Endothelial cell of umbilical vein (primary cell): ENCODE measurements around the gene CCND3.
A peak's percentile ranks its signal among the peaks of the same experiment; 100 is the strongest.

Experiments used
- CTCF ChIP-seq, 2 donors: IDR thresholded peaks; 1 replicate in 1 of 2; 2 replicates in 1 of 2; pipeline ENCODE4 v1.5.1; 2011; ENCODE audit warnings: low read length in 2 of 2, mild to moderate bottlenecking in 2 of 2, moderate library complexity in 2 of 2, control low read depth in 1 of 2, inconsistent platforms in 1 of 2, low read depth in 1 of 2; ENCODE audit not compliant: insufficient read depth in 1 of 2; ENCODE audit errors: extremely low read depth in 1 of 2
- EZH2 ChIP-seq: IDR thresholded peaks from 2 replicates; pipeline ENCODE4 v1.6.1; 2012; ENCODE audit warnings: borderline replicate concordance, low read depth, mild to moderate bottlenecking, moderate library complexity, low read length, inconsistent platforms; ENCODE audit not compliant: severe bottlenecking
- JUN ChIP-seq: IDR thresholded peaks from 2 replicates; pipeline ENCODE4 v1.6.1; 2011; ENCODE audit warnings: borderline replicate concordance, low read depth; ENCODE audit not compliant: insufficient read length, insufficient read depth
- POLR2A ChIP-seq: IDR thresholded peaks from 2 replicates; pipeline ENCODE4 v1.6.1; 2012; ENCODE audit warnings: low read depth, mild to moderate bottlenecking, control low read depth, low read length
- POLR2AphosphoS5 ChIP-seq: IDR thresholded peaks from 2 replicates; pipeline ENCODE4 v1.6.1; 2012; ENCODE audit warnings: low read depth, mild to moderate bottlenecking, control low read depth, low read length, moderate library complexity; ENCODE audit not compliant: insufficient read depth

GRCh38 chr6:41942067-41942851 lies 651 bp upstream of the CCND3 start:
- no peak for TF ChIP-seq CTCF (IDR thresholded peaks at IDR 0.05; ENCODE audit: extremely low read depth in 1 of 2, insufficient read depth in 1 of 2, low read depth in 1 of 2, low read length in 2 of 2)
- TF ChIP-seq JUN = peak; percentile 16
- no peak for TF ChIP-seq EZH2
- TF ChIP-seq POLR2A = no peak
- no peak for TF ChIP-seq POLR2AphosphoS5
